Breast epithelium (tissue), 3 donors: ENCODE measurements around the gene FAM83C.

Source experiments
- CTCF ChIP-seq, 3 donors: fragments of 450-650 bp; IDR thresholded peaks; one replicate each; pipeline ENCODE4 v1.5.1; 2016 to 2017; ENCODE audit warnings: antibody characterized with exemption in 3 of 3, mild to moderate bottlenecking in 3 of 3, moderate library complexity in 3 of 3
- POLR2AphosphoS5 ChIP-seq, 3 donors: sonication (generic); formaldehyde crosslinking; IDR thresholded peaks; one replicate each; pipeline ENCODE4 v1.6.1; 2017; ENCODE audit warnings: antibody characterized with exemption in 3 of 3

- no peak for TF ChIP-seq CTCF (IDR thresholded peaks at IDR 0.05)
- TF ChIP-seq POLR2AphosphoS5 (IDR thresholded peaks at IDR 0.05) = no peak
Measured at GRCh38 chr20:35319871-35320197, 27.6 kb upstream of the FAM83C start.
